GM23338 (cell line): ENCODE results near the gene CRYAA. TPM values are rescaled to one million over a fixed set of nuclear protein-coding genes. Genes with fewer than 3 reads are reported as not detected.

Experiments
- ATAC-seq: fragments of 200-7000 bp; cut with Tn5 transposase; 3 replicates; pipeline ENCODE4 v1.9.1; 2020
- DNase-seq: peaks from one replicate; pipeline ENCODE4 v3.0.0-alpha.2; 2015; ENCODE audit warnings: low spot score
- H2AFZ ChIP-seq: fragments of 200-600 bp; sonication (generic); 2 replicates; pipeline ENCODE4 v1.8.0; 2016; ENCODE audit warnings: antibody characterized with exemption, mild to moderate bottlenecking, moderate library complexity
- H3F3A ChIP-seq: fragments of 200-600 bp; sonication (generic); replicated peaks from 2 replicates; pipeline ENCODE4 v1.8.0; 2017; ENCODE audit warnings: antibody characterized with exemption, mixed run types, low read depth
- H3K27ac ChIP-seq: fragments of 200-600 bp; sonication (generic); 2 replicates; pipeline ENCODE4 v1.6.1; 2016; ENCODE audit warnings: low read depth
- H3K27me3 ChIP-seq: fragments of 200-600 bp; sonication (generic); 2 replicates; pipeline ENCODE4 v1.8.0; 2016; ENCODE audit warnings: mild to moderate bottlenecking, mixed run types, moderate library complexity; ENCODE audit not compliant: insufficient read depth
- H3K36me3 ChIP-seq: fragments of 200-600 bp; sonication (generic); 2 replicates; pipeline ENCODE4 v1.8.0; 2016; ENCODE audit warnings: mild to moderate bottlenecking; ENCODE audit not compliant: insufficient read depth
- H3K4me1 ChIP-seq: fragments of 200-600 bp; sonication (generic); 2 replicates; pipeline ENCODE4 v1.8.0; 2016; ENCODE audit warnings: mild to moderate bottlenecking, moderate library complexity; ENCODE audit not compliant: insufficient read depth
- H3K4me2 ChIP-seq: fragments of 200-600 bp; sonication (generic); 2 replicates; pipeline ENCODE4 v1.7.1; 2017; ENCODE audit warnings: mixed run types
- H3K4me3 ChIP-seq: fragments of 200-600 bp; sonication (generic); 2 replicates; pipeline ENCODE4 v1.6.1; 2016; ENCODE audit warnings: mixed run types
- H3K79me2 ChIP-seq: fragments of 200-600 bp; sonication (generic); replicated peaks from 2 replicates; pipeline ENCODE4 v1.8.0; 2017; ENCODE audit warnings: mild to moderate bottlenecking; ENCODE audit not compliant: insufficient read depth
- H3K9me2 ChIP-seq: fragments of 200-600 bp; sonication (generic); 2 replicates; pipeline ENCODE4 v1.8.0; 2017; ENCODE audit not compliant: insufficient read depth
- H4K20me1 ChIP-seq: fragments of 200-600 bp; sonication (generic); replicated peaks from 2 replicates; pipeline ENCODE4 v1.8.0; 2017; ENCODE audit warnings: mild to moderate bottlenecking; ENCODE audit not compliant: insufficient read depth
- H3K27ac Mint-ChIP-seq: 2 replicates; pipeline ENCODE4 v1.8.0; 2020; ENCODE audit warnings: inconsistent platforms, mild to moderate bottlenecking, moderate library complexity, mixed read lengths
- H3K27me3 Mint-ChIP-seq: 3 replicates; pipeline ENCODE4 v1.8.0; 2022; ENCODE audit warnings: low read depth, mild to moderate bottlenecking, moderate library complexity, mixed read lengths, inconsistent platforms; ENCODE audit not compliant: insufficient read depth, poor library complexity
- H3K36me3 Mint-ChIP-seq: 3 replicates; pipeline ENCODE4 v1.8.0; 2021; ENCODE audit warnings: low read depth, mild to moderate bottlenecking, inconsistent platforms, moderate library complexity, mixed read lengths
- H3K4me1 Mint-ChIP-seq: 3 replicates; pipeline ENCODE4 v1.8.0; 2020; ENCODE audit warnings: mild to moderate bottlenecking, inconsistent platforms, mixed read lengths
- H3K4me3 Mint-ChIP-seq: 3 replicates; pipeline ENCODE4 v1.8.0; 2021; ENCODE audit warnings: moderate library complexity, mild to moderate bottlenecking, inconsistent platforms, mixed read lengths
- H3K9me3 Mint-ChIP-seq: 3 replicates; pipeline ENCODE4 v1.8.0; 2020; ENCODE audit warnings: moderate library complexity, mild to moderate bottlenecking, inconsistent platforms, mixed read lengths
- CREB1 ChIP-seq: fragments of 250-450 bp; sonication (Bioruptor Pico); IDR thresholded peaks from 2 replicates; pipeline ENCODE4 v1.5.0; 2020; ENCODE audit warnings: low read depth, mild to moderate bottlenecking, moderate library complexity
- CTCF ChIP-seq, 2 experiments: fragments of 200-600 bp in 1 of 2; sonication (generic) in 1 of 2; conservative IDR thresholded peaks; 2 replicates each; pipeline versions ENCODE4 v1.5.1 to v1.6.1; 2016 to 2017; ENCODE audit warnings: antibody characterized with exemption in 2 of 2, low read depth in 2 of 2, mild to moderate bottlenecking in 2 of 2, moderate library complexity in 1 of 2
- ETS1 ChIP-seq: IDR thresholded peaks from 2 replicates; pipeline ENCODE4 v1.6.1; 2016; ENCODE audit warnings: antibody characterized with exemption
- EZH2phosphoT487 ChIP-seq: fragments of 200-600 bp; sonication (generic); IDR thresholded peaks from one replicate; pipeline ENCODE4 v1.8.1; 2018; ENCODE audit warnings: antibody characterized with exemption; ENCODE audit not compliant: unreplicated experiment
- JUNB ChIP-seq: IDR thresholded peaks from one replicate; pipeline ENCODE4 v1.6.1; 2016; ENCODE audit warnings: antibody characterized with exemption; ENCODE audit not compliant: unreplicated experiment
- NANOG ChIP-seq: IDR thresholded peaks from 2 replicates; pipeline ENCODE4 v1.6.1; 2016; ENCODE audit warnings: antibody characterized with exemption, borderline replicate concordance
- REST ChIP-seq: IDR thresholded peaks from one replicate; pipeline ENCODE4 v1.6.1; 2018; ENCODE audit warnings: antibody characterized with exemption; ENCODE audit not compliant: unreplicated experiment
- ZNF114 ChIP-seq: fragments of 250-450 bp; sonication (Bioruptor Pico); IDR thresholded peaks from 2 replicates; pipeline ENCODE4 v1.5.0; 2020; ENCODE audit warnings: mild to moderate bottlenecking, moderate library complexity
- ZNF331 ChIP-seq: fragments of 250-450 bp; sonication (Bioruptor Pico); IDR thresholded peaks from 2 replicates; pipeline ENCODE4 v1.5.0; 2020; ENCODE audit warnings: low read depth, mild to moderate bottlenecking, moderate library complexity
- polyA plus RNA-seq: library from polyadenylated mRNA; unstranded; fragments of >200 nt; fragmentation: Nextera tagmentation; extraction: Ambion mirVana; gene quantifications from 2 replicates; pipeline ENCODE4 v1.2.1, GENCODE V29; 2016
- total RNA-seq: library from RNA; depleted of rRNA; stranded (reverse); fragments of >200 nt; shearing (Covaris generic); gene quantifications from 2 replicates; pipeline ENCODE4 v1.2.3, GENCODE V29; 2014
- TF ChIP-seq, protein P1 (sequence below): fragments of 250-450 bp; sonication (Bioruptor Pico); IDR thresholded peaks from 2 replicates; pipeline ENCODE4 v1.5.0; 2020; ENCODE audit warnings: mild to moderate bottlenecking, moderate library complexity

The CRYAA gene
- total and polyA plus RNA-seq, 2 experiments from 2014 or later, result not detected

- H2AFZ ChIP-seq, result no peak overlapping the region
- no peaks in the 10 kb centered on the region for H3K4me1 ChIP-seq
- H3K9me2 ChIP-seq, result no peaks in the 10 kb centered on the region
- Mint-ChIP-seq H3K4me1 (peaks cover 7% of the 10 kb centered on the region), H3K36me3 (peaks cover 9% of the 10 kb centered on the region), H3K27me3 (peaks cover 7% of the 10 kb centered on the region), H3K9me3 (peaks cover 13% of the 10 kb centered on the region), H3K4me3 (no peak overlapping the region), H3K27ac (no peak overlapping the region)
- H3K4me3 ChIP-seq, result no peak overlapping the region
- no peak overlapping the region for H3K4me2 ChIP-seq
- no peaks in the 10 kb centered on the region for H3K79me2 ChIP-seq
- ATAC-seq (no peak), DNase-seq (no peak)
- no peaks in the 10 kb centered on the region for H3K36me3 ChIP-seq
- no peaks in the 10 kb centered on the region for H3K27me3 ChIP-seq
- no peak overlapping the region for H3K27ac ChIP-seq
- TF ChIP-seq ETS1, result no peak
- TF ChIP-seq, protein P1, sequence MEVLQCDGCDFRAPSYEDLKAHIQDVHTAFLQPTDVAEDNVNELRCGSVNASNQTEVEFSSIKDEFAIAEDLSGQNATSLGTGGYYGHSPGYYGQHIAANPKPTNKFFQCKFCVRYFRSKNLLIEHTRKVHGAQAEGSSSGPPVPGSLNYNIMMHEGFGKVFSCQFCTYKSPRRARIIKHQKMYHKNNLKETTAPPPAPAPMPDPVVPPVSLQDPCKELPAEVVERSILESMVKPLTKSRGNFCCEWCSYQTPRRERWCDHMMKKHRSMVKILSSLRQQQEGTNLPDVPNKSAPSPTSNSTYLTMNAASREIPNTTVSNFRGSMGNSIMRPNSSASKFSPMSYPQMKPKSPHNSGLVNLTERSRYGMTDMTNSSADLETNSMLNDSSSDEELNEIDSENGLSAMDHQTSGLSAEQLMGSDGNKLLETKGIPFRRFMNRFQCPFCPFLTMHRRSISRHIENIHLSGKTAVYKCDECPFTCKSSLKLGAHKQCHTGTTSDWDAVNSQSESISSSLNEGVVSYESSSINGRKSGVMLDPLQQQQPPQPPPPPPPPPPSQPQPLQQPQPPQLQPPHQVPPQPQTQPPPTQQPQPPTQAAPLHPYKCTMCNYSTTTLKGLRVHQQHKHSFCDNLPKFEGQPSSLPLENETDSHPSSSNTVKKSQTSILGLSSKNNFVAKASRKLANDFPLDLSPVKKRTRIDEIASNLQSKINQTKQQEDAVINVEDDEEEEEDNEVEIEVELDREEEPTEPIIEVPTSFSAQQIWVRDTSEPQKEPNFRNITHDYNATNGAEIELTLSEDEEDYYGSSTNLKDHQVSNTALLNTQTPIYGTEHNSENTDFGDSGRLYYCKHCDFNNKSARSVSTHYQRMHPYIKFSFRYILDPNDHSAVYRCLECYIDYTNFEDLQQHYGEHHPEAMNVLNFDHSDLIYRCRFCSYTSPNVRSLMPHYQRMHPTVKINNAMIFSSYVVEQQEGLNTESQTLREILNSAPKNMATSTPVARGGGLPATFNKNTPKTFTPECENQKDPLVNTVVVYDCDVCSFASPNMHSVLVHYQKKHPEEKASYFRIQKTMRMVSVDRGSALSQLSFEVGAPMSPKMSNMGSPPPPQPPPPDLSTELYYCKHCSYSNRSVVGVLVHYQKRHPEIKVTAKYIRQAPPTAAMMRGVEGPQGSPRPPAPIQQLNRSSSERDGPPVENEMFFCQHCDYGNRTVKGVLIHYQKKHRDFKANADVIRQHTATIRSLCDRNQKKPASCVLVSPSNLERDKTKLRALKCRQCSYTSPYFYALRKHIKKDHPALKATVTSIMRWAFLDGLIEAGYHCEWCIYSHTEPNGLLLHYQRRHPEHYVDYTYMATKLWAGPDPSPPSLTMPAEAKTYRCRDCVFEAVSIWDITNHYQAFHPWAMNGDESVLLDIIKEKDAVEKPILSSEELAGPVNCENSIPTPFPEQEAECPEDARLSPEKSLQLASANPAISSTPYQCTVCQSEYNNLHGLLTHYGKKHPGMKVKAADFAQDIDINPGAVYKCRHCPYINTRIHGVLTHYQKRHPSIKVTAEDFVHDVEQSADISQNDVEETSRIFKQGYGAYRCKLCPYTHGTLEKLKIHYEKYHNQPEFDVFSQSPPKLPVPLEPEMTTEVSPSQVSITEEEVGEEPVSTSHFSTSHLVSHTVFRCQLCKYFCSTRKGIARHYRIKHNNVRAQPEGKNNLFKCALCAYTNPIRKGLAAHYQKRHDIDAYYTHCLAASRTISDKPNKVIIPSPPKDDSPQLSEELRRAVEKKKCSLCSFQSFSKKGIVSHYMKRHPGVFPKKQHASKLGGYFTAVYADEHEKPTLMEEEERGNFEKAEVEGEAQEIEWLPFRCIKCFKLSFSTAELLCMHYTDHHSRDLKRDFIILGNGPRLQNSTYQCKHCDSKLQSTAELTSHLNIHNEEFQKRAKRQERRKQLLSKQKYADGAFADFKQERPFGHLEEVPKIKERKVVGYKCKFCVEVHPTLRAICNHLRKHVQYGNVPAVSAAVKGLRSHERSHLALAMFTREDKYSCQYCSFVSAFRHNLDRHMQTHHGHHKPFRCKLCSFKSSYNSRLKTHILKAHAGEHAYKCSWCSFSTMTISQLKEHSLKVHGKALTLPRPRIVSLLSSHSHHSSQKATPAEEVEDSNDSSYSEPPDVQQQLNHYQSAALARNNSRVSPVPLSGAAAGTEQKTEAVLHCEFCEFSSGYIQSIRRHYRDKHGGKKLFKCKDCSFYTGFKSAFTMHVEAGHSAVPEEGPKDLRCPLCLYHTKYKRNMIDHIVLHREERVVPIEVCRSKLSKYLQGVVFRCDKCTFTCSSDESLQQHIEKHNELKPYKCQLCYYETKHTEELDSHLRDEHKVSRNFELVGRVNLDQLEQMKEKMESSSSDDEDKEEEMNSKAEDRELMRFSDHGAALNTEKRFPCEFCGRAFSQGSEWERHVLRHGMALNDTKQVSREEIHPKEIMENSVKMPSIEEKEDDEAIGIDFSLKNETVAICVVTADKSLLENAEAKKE, result no peak
- TF ChIP-seq CTCF (conservative IDR thresholded peaks at IDR 0.05; ENCODE audit: low read depth in 2 of 2), result no peak
- TF ChIP-seq EZH2phosphoT487, result no peak
- no peak for TF ChIP-seq CREB1 (CRISPR knock-in tag)
- no peak for TF ChIP-seq ZNF114 (CRISPR knock-in tag)
- TF ChIP-seq ZNF331 (CRISPR knock-in tag), result no peak
- no peak for TF ChIP-seq NANOG
- no peak for TF ChIP-seq REST
- no peak for TF ChIP-seq JUNB
- no peaks in the 10 kb centered on the region for H3F3A ChIP-seq
- no peaks in the 10 kb centered on the region for H4K20me1 ChIP-seq
Observed at GRCh38 chr21:43206231-43207042, 37.6 kb downstream of the CRYAA start.
